CD4-positive, alpha-beta T cell treated with Interleukin-4 for 1 hour (primary cell): Measurements from ENCODE around the gene OGDH.
"Not testable (repeated sequence)": the region's sequence is repeated elsewhere in the genome, so short reads cannot be mapped to it uniquely, and the experiment has no call there.

Experiments used
- DNase-seq, 2 donors: peaks; one replicate each; pipeline ENCODE4 v3.0.0-alpha.2; 2020 to 2022

OGDH gene

GRCh38 chr7:44673771-44674170, 67.3 kb downstream of the OGDH start:
- DNase-seq, result no peak

GRCh38 chr7:44674381-44674780, 68.0 kb downstream of the OGDH start:
- DNase-seq, result no peak

- DNase-seq, result no peak
These were observed 70.3 kb downstream of the OGDH start for GRCh38 chr7:44676776-44677175.

- no peak for DNase-seq
These were observed 71.7 kb downstream of the OGDH start for GRCh38 chr7:44678101-44678470.

- DNase-seq, result no peak
These were observed 72.2 kb downstream of the OGDH start for GRCh38 chr7:44678471-44679179.

GRCh38 chr7:44681645-44682044, 75.2 kb downstream of the OGDH start:
- no peak for DNase-seq

GRCh38 chr7:44685723-44686122, 79.3 kb downstream of the OGDH start:
- DNase-seq, result no peak

GRCh38 chr7:44689427-44689826, 83.0 kb downstream of the OGDH start:
- no peak for DNase-seq

GRCh38 chr7:44693641-44694313, 87.3 kb downstream of the OGDH start:
- DNase-seq, result no peak

GRCh38 chr7:44694326-44694725, 87.9 kb downstream of the OGDH start:
- no peak for DNase-seq

- no peak for DNase-seq
These were observed 88.3 kb downstream of the OGDH start for GRCh38 chr7:44694766-44695165.

- no peak for DNase-seq
These were observed 89.3 kb downstream of the OGDH start for GRCh38 chr7:44695756-44696155.

GRCh38 chr7:44696728-44697127, 90.3 kb downstream of the OGDH start:
- no peak for DNase-seq

- no peak for DNase-seq
These were observed 91.0 kb downstream of the OGDH start for GRCh38 chr7:44697136-44698045.

- no peak for DNase-seq
These were observed 91.7 kb downstream of the OGDH start for GRCh38 chr7:44698046-44698580.

GRCh38 chr7:44699598-44699997, 93.2 kb downstream of the OGDH start:
- not testable (repeated sequence) for DNase-seq

GRCh38 chr7:44700322-44700721, 93.9 kb downstream of the OGDH start:
- DNase-seq, result no peak

GRCh38 chr7:44703391-44703790, 97.0 kb downstream of the OGDH start:
- not testable (repeated sequence) for DNase-seq

- DNase-seq, result no peak
These were observed 97.5 kb downstream of the OGDH start for GRCh38 chr7:44703921-44704320.

GRCh38 chr7:44705434-44705833, 99.0 kb downstream of the OGDH start:
- no peak for DNase-seq

GRCh38 chr7:44706788-44707557, 100.5 kb downstream of the OGDH start:
- no peak for DNase-seq

GRCh38 chr7:44707558-44708230, 101.3 kb downstream of the OGDH start:
- DNase-seq, result no peak
